ENCODE measurements around the gene TRA2B.
A peak's percentile ranks its signal among the peaks of the same experiment; 100 is the strongest.

Gene TRA2B

DNA sequence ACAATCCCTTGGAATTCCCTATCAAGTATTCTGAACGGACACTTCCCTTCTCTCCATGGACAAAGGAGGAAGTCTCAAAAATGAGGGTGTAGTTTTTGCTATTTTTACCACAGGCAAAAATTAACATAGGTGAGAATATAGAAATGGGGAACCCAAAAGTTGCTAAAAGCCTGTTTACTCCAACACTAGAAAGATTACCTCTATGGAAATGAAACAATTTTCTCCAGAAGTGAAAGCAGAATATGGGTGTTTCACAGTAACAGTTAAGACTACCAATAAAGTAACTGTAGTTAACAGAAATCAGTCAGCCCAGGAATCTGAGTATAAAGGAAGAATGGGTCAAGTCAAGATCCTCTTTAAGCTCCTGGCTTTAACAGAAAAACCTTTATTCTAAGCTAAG is 9.3 kb downstream of the TRA2B start:
- H2AFZ ChIP-seq (ENCODE audit: low read depth, low read length) = no peak overlapping the region
- H3K14ac ChIP-seq (ENCODE audit: low read length in 2 of 2) = no peak overlapping the region
- no peaks in the 10 kb centered on the region for H3K9me3 ChIP-seq (ENCODE audit: control insufficient read depth, low read length)

DNA sequence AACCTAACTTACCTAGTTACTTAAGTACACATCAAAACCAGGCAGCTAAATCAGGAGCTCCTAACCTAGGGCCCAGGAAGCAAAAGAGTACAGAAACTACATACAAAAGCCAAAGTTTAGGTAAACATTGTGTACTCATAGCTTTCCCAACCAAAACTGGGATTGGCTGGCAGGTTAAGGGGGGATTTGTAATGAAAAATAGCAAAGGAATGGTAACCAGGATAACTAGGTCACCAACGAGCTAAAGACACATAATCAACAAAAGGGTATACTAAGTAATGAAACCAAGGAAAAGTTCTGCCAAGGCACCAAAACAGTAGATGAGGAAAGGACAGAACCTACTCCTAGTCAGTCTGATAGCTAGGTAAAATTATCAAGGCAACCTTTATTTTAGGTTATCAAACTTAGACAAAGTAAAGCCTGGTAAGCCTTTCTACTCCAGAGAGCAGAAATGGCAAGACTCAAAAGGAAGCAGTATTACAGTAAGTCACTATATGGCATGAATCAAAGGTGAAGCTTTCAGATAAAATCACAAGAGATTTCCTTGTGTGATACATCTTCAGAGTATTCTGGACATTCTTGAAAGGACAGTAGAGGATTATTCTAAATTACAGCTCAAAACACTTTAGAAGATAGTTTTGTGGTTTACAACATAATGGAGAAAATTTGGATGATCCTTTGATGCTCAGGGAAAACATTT is 10.2 kb downstream of the TRA2B start:
- Histone ChIP-seq H3K4ac (ENCODE audit: low read depth in 1 of 2, low read length in 2 of 2) (no peak overlapping the region), H3K9me3 (ENCODE audit: control insufficient read depth, low read length) (no peaks in the 10 kb centered on the region), H3K27ac (ENCODE audit: low read length, poor library complexity, severe bottlenecking) (no peak overlapping the region), H4K8ac (ENCODE audit: low read length) (no peak overlapping the region), H3K36me3 (ENCODE audit: control insufficient read depth in 1 of 2, insufficient read depth in 2 of 2, low read depth in 1 of 2, low read length in 2 of 2) (peaks cover 14 to 57% of the 10 kb centered on the region in 2 experiments), H2BK15ac (ENCODE audit: low read depth, poor library complexity, severe bottlenecking) (no peak overlapping the region), H3K27me3 (ENCODE audit: control insufficient read depth in 1 of 2, insufficient read depth in 1 of 2, low read length in 2 of 2) (no peaks in the 10 kb centered on the region), H3K4me1 (ENCODE audit: control insufficient read depth, insufficient read depth, low read depth, low read length) (peaks cover 5% of the 10 kb centered on the region), H3K14ac (ENCODE audit: low read length in 2 of 2) (no peak overlapping the region), H2AFZ (ENCODE audit: low read depth, low read length) (no peak overlapping the region), H3K79me1 (replicated peaks; ENCODE audit: low read length, poor library complexity, severe bottlenecking) (no peaks in the 10 kb centered on the region), H3K4me3 (ENCODE audit: insufficient read depth in 1 of 2, low read depth in 1 of 2, low read length in 2 of 2) (peak overlapping the region in 1 of 2 experiments; percentile 51), H3K4me2 (ENCODE audit: low read length, poor library complexity, severe bottlenecking) (no peak overlapping the region), H3K9ac (ENCODE audit: low read length) (peak overlapping the region; percentile 35), H3K23ac (ENCODE audit: low read length in 2 of 2) (no peak overlapping the region), H2BK120ac (ENCODE audit: low read depth, low read length) (no peak overlapping the region), H2AK5ac (ENCODE audit: low read length, severe bottlenecking) (no peak overlapping the region), H2BK12ac (ENCODE audit: low read length in 2 of 2) (no peak overlapping the region), H3K18ac (ENCODE audit: low read depth in 1 of 2, low read length in 2 of 2) (no peak overlapping the region), H2BK5ac (ENCODE audit: low read depth, low read length, poor library complexity, severe bottlenecking) (no peak overlapping the region), H4K91ac (ENCODE audit: low read length) (no peak overlapping the region)
- no CpG with 5 or more reads among the region's 1 CpG for WGBS
- DNase-seq = peak; percentile 38

More for the DNA sequence above, 9.3 kb downstream of the TRA2B start:
- peaks cover 11 to 48% of the 10 kb centered on the region in 2 experiments for H3K36me3 ChIP-seq (ENCODE audit: control insufficient read depth in 1 of 2, insufficient read depth in 2 of 2, low read depth in 1 of 2, low read length in 2 of 2)
- no peak overlapping the region for H4K91ac ChIP-seq (ENCODE audit: low read length)
- H2BK5ac ChIP-seq (ENCODE audit: low read depth, low read length, poor library complexity, severe bottlenecking) = no peak overlapping the region
- H3K4me1 ChIP-seq (ENCODE audit: control insufficient read depth, insufficient read depth, low read depth, low read length) = peaks cover 5% of the 10 kb centered on the region
- H2AK5ac ChIP-seq (ENCODE audit: low read length, severe bottlenecking) = no peak overlapping the region
- no peak overlapping the region for H3K18ac ChIP-seq (ENCODE audit: low read depth in 1 of 2, low read length in 2 of 2)
- WGBS = no CpG with 5 or more reads among the region's 1 CpG
- H2BK120ac ChIP-seq (ENCODE audit: low read depth, low read length) = no peak overlapping the region
- H3K23ac ChIP-seq (ENCODE audit: low read length in 2 of 2) = no peak overlapping the region
- H2BK12ac ChIP-seq (ENCODE audit: low read length in 2 of 2) = no peak overlapping the region
- no peak overlapping the region for H2BK15ac ChIP-seq (ENCODE audit: low read depth, poor library complexity, severe bottlenecking)
- H3K4me3 ChIP-seq (ENCODE audit: insufficient read depth in 1 of 2, low read depth in 1 of 2, low read length in 2 of 2) = peak overlapping the region in 1 of 2 experiments; percentile 51
- no peak overlapping the region for H4K8ac ChIP-seq (ENCODE audit: low read length)
- DNase-seq = peak; percentile 15
- no peak overlapping the region for H3K4ac ChIP-seq (ENCODE audit: low read depth in 1 of 2, low read length in 2 of 2)
- H3K27me3 ChIP-seq (ENCODE audit: control insufficient read depth in 1 of 2, insufficient read depth in 1 of 2, low read length in 2 of 2) = no peaks in the 10 kb centered on the region
- no peak overlapping the region for H3K27ac ChIP-seq (ENCODE audit: low read length, poor library complexity, severe bottlenecking)
- no peaks in the 10 kb centered on the region for H3K79me1 ChIP-seq (replicated peaks; ENCODE audit: low read length, poor library complexity, severe bottlenecking)
- peak overlapping the region; percentile 35 for H3K9ac ChIP-seq (ENCODE audit: low read length)
- H3K4me2 ChIP-seq (ENCODE audit: low read length, poor library complexity, severe bottlenecking) = no peak overlapping the region

DNA sequence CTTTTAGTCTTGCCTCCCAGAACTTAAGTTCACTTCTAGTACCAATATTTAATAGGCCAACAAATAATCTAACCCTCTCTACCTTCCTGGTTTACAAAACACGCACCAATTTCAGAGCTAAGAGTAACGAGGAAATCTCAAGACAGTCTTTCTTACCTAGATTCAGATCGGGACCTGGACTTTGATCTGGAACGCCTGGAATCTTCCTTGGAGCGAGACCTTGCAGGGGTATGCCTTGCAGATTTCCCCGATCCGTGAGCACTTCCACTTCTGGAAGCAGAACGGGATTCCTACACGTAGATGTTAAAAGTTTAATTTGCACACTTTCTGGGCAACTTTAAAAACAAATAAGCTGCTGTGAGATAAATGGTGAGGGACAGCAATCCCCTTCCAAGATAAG is 11.4 kb downstream of the TRA2B start:
- Histone ChIP-seq H3K23ac (ENCODE audit: low read length in 2 of 2) (no peak overlapping the region), H2AK5ac (ENCODE audit: low read length, severe bottlenecking) (no peak overlapping the region), H3K4me3 (ENCODE audit: insufficient read depth in 1 of 2, low read depth in 1 of 2, low read length in 2 of 2) (peak overlapping the region in 1 of 2 experiments; percentile 20), H3K4me1 (ENCODE audit: control insufficient read depth, insufficient read depth, low read depth, low read length) (peaks cover 5% of the 10 kb centered on the region), H3K4me2 (ENCODE audit: low read length, poor library complexity, severe bottlenecking) (no peak overlapping the region), H2AFZ (ENCODE audit: low read depth, low read length) (no peak overlapping the region), H4K91ac (ENCODE audit: low read length) (no peak overlapping the region), H3K27me3 (ENCODE audit: control insufficient read depth in 1 of 2, insufficient read depth in 1 of 2, low read length in 2 of 2) (no peaks in the 10 kb centered on the region), H3K9ac (ENCODE audit: low read length) (peak overlapping the region; percentile 23), H3K18ac (ENCODE audit: low read depth in 1 of 2, low read length in 2 of 2) (no peak overlapping the region), H2BK12ac (ENCODE audit: low read length in 2 of 2) (no peak overlapping the region), H3K36me3 (ENCODE audit: control insufficient read depth in 1 of 2, insufficient read depth in 2 of 2, low read depth in 1 of 2, low read length in 2 of 2) (peaks cover 16 to 69% of the 10 kb centered on the region in 2 experiments), H3K14ac (ENCODE audit: low read length in 2 of 2) (no peak overlapping the region), H3K79me1 (replicated peaks; ENCODE audit: low read length, poor library complexity, severe bottlenecking) (no peaks in the 10 kb centered on the region), H2BK5ac (ENCODE audit: low read depth, low read length, poor library complexity, severe bottlenecking) (no peak overlapping the region), H4K8ac (ENCODE audit: low read length) (no peak overlapping the region), H3K27ac (ENCODE audit: low read length, poor library complexity, severe bottlenecking) (no peak overlapping the region), H2BK120ac (ENCODE audit: low read depth, low read length) (no peak overlapping the region), H3K4ac (ENCODE audit: low read depth in 1 of 2, low read length in 2 of 2) (no peak overlapping the region), H2BK15ac (ENCODE audit: low read depth, poor library complexity, severe bottlenecking) (no peak overlapping the region), H3K9me3 (ENCODE audit: control insufficient read depth, low read length) (no peaks in the 10 kb centered on the region)
- peak; percentile 3 for DNase-seq
- WGBS = 95% methylated on average over 9 of the region's 9 CpGs

DNA sequence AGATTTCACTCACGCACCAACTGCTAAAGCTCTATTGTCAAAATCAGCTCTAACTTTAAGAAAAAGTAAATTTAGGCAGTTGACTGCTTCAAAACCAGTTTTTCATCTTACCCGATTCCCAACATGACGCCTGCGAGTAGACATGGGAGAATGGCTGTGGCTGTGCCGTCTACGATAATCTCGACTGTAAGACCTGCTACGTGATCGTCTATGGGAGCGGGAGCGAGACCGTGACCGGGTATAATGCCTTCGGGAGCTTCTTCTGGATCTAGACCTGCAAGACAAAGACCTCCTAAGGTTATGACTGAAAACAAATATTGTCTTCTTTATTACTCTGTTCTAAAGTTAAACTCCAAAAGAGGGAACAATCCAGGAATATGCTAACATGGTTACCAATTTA is 12.5 kb downstream of the TRA2B start:
- H2AFZ ChIP-seq (ENCODE audit: low read depth, low read length) = no peak overlapping the region
- WGBS = 90% methylated on average over 14 of the region's 14 CpGs

More for the DNA sequence above, 12.5 kb downstream of the TRA2B start:
- Histone ChIP-seq H3K36me3 (ENCODE audit: control insufficient read depth in 1 of 2, insufficient read depth in 2 of 2, low read depth in 1 of 2, low read length in 2 of 2) (peaks cover 22 to 71% of the 10 kb centered on the region in 2 experiments), H3K9me3 (ENCODE audit: control insufficient read depth, low read length) (no peaks in the 10 kb centered on the region), H3K79me1 (replicated peaks; ENCODE audit: low read length, poor library complexity, severe bottlenecking) (peaks cover 3% of the 10 kb centered on the region), H2BK120ac (ENCODE audit: low read depth, low read length) (no peak overlapping the region), H3K4me3 (ENCODE audit: insufficient read depth in 1 of 2, low read depth in 1 of 2, low read length in 2 of 2) (no peak overlapping the region), H2BK12ac (ENCODE audit: low read length in 2 of 2) (no peak overlapping the region), H4K8ac (ENCODE audit: low read length) (peak overlapping the region; percentile 20), H3K14ac (ENCODE audit: low read length in 2 of 2) (no peak overlapping the region), H2BK15ac (ENCODE audit: low read depth, poor library complexity, severe bottlenecking) (no peak overlapping the region), H3K4me2 (ENCODE audit: low read length, poor library complexity, severe bottlenecking) (no peak overlapping the region), H4K91ac (ENCODE audit: low read length) (no peak overlapping the region), H3K9ac (ENCODE audit: low read length) (no peak overlapping the region), H3K23ac (ENCODE audit: low read length in 2 of 2) (no peak overlapping the region), H3K18ac (ENCODE audit: low read depth in 1 of 2, low read length in 2 of 2) (no peak overlapping the region), H2BK5ac (ENCODE audit: low read depth, low read length, poor library complexity, severe bottlenecking) (no peak overlapping the region), H3K27ac (ENCODE audit: low read length, poor library complexity, severe bottlenecking) (no peak overlapping the region), H3K4me1 (ENCODE audit: control insufficient read depth, insufficient read depth, low read depth, low read length) (peaks cover 5% of the 10 kb centered on the region), H2AK5ac (ENCODE audit: low read length, severe bottlenecking) (no peak overlapping the region), H3K27me3 (ENCODE audit: control insufficient read depth in 1 of 2, insufficient read depth in 1 of 2, low read length in 2 of 2) (no peaks in the 10 kb centered on the region), H3K4ac (ENCODE audit: low read depth in 1 of 2, low read length in 2 of 2) (no peak overlapping the region)
- DNase-seq = peak; percentile 0
